MCF 10A (cell line): ENCODE results near the gene CTTNBP2. TPM values are rescaled to one million over a fixed set of nuclear protein-coding genes. Genes with fewer than 3 reads are reported as not detected.

Experiments
- BruUV-seq: library from RNA; stranded (reverse); fragments of 400-500 nt; replicated peaks from 2 replicates; lab custom pipeline; 2021; lab: Mats Ljungman, UMichigan
- CTCF ChIA-PET: fragments of 300-600 bp; sonication (Branson Sonifier 250); formaldehyde crosslinking; extraction: SDS; loops from one replicate; lab custom pipeline; 2021; ENCODE audit warnings: antibody characterized with exemption, inconsistent platforms; lab: Yijun Ruan, JAX
- POLR2A ChIA-PET: fragments of 300-600, 350-650 bp; sonication (Branson Sonifier 250); formaldehyde crosslinking; extraction: SDS; loops from one replicate; lab custom pipeline; 2020; ENCODE audit warnings: antibody characterized with exemption, inconsistent platforms; lab: Yijun Ruan, JAX
- DNase-seq: peaks from one replicate; pipeline ENCODE4 v3.0.0-alpha.2; 2018; ENCODE audit not compliant: unreplicated experiment
- H3K27ac Mint-ChIP-seq: one replicate; pipeline ENCODE4 v1.8.0; 2022; ENCODE audit warnings: mild to moderate bottlenecking, low read depth, mixed read lengths; ENCODE audit not compliant: unreplicated experiment
- H3K27me3 Mint-ChIP-seq: one replicate; pipeline ENCODE4 v1.8.0; 2022; ENCODE audit warnings: mixed read lengths; ENCODE audit not compliant: insufficient read depth, unreplicated experiment
- H3K36me3 Mint-ChIP-seq: one replicate; pipeline ENCODE4 v1.8.0; 2022; ENCODE audit warnings: mild to moderate bottlenecking, moderate library complexity, mixed read lengths; ENCODE audit not compliant: insufficient read depth, unreplicated experiment
- H3K4me1 Mint-ChIP-seq: one replicate; pipeline ENCODE4 v1.8.0; 2022; ENCODE audit warnings: mixed read lengths; ENCODE audit not compliant: insufficient read depth, unreplicated experiment
- H3K4me3 Mint-ChIP-seq: one replicate; pipeline ENCODE4 v1.8.0; 2022; ENCODE audit warnings: mild to moderate bottlenecking, moderate library complexity, mixed read lengths; ENCODE audit not compliant: unreplicated experiment
- H3K9me3 Mint-ChIP-seq: one replicate; pipeline ENCODE4 v1.8.0; 2022; ENCODE audit warnings: mixed read lengths; ENCODE audit not compliant: unreplicated experiment
- CTCF ChIP-seq: fragments of 200-600 bp; IDR thresholded peaks from one replicate; pipeline ENCODE4 v1.8.0; 2022; ENCODE audit warnings: antibody characterized with exemption, mild to moderate bottlenecking; ENCODE audit not compliant: unreplicated experiment
- intact Hi-C: fragments of 100-400 bp; cut with micrococcal nuclease; formaldehyde crosslinking; loops from 2 replicates; pipeline ENCODE4 v1.14.1; 2022
- total RNA-seq: library from RNA; stranded (reverse); gene quantifications from 2 replicates; pipeline ENCODE4 v1.2.3, GENCODE V29; 2022

The CTTNBP2 gene
- total RNA-seq, 1 experiment from 2014 or later: 0.98 TPM

- H3K27me3 Mint-ChIP-seq: no peaks in the 10 kb centered on the region
- no peak for TF ChIP-seq CTCF
- H3K4me3 Mint-ChIP-seq: no peak overlapping the region
- intact Hi-C loops: no loop called here
- no peaks in the 10 kb centered on the region for H3K4me1 Mint-ChIP-seq
- ChIA-PET CTCF (interaction anchor here (0.5 to 0.7 kb wide), 5 partner anchors 34 to 913 kb away, joined by 3 read pairs; no protein-coding TSS in a partner anchor), POLR2A (no interaction called here)
- BruUV-seq: no TSS peak
- H3K36me3 Mint-ChIP-seq: no peaks in the 10 kb centered on the region
- H3K27ac Mint-ChIP-seq: no peak overlapping the region
- H3K9me3 Mint-ChIP-seq: no peaks in the 10 kb centered on the region
- no peak for DNase-seq
These were observed 35.0 kb upstream of the CTTNBP2 start for GRCh38 chr7:117908031-117908795.

- Mint-ChIP-seq H3K27me3 (no peaks in the 10 kb centered on the region), H3K9me3 (no peaks in the 10 kb centered on the region), H3K36me3 (no peaks in the 10 kb centered on the region), H3K27ac (no peak overlapping the region), H3K4me3 (no peak overlapping the region), H3K4me1 (no peaks in the 10 kb centered on the region)
- POLR2A ChIA-PET: no interaction called here
- CTCF ChIA-PET: interaction anchor here (0.7 kb wide), 2 partner anchors 9 to 914 kb away, joined by 3 read pairs; no protein-coding TSS in a partner anchor
- TF ChIP-seq CTCF: no peak
- BruUV-seq: no TSS peak
- intact Hi-C loops: no loop called here
- no peak for DNase-seq
These were observed 33.9 kb upstream of the CTTNBP2 start for GRCh38 chr7:117907049-117907640.

GRCh38 chr7:117902314-117902889, 29.2 kb upstream of the CTTNBP2 start:
- no TSS peak for BruUV-seq
- Mint-ChIP-seq H3K27me3 (no peaks in the 10 kb centered on the region), H3K4me3 (no peak overlapping the region), H3K4me1 (no peaks in the 10 kb centered on the region), H3K36me3 (no peaks in the 10 kb centered on the region), H3K9me3 (no peaks in the 10 kb centered on the region), H3K27ac (no peak overlapping the region)
- ChIA-PET POLR2A (interaction anchor here (0.6 to 0.7 kb wide), 2 partner anchors 95 to 1274 kb away, joined by 3 read pairs; no protein-coding TSS in a partner anchor), CTCF (no interaction called here)
- intact Hi-C loops: no loop called here
- no peak for TF ChIP-seq CTCF
- DNase-seq: no peak
